Nephron (organoid): ENCODE data around the gene ZNF503.

Experiments used
- H3K27ac Mint-ChIP-seq, 3 experiments: 2 replicates each; pipeline ENCODE4 v1.8.0; 2020; ENCODE audit warnings: mixed read lengths in 3 of 3, mild to moderate bottlenecking in 2 of 3, moderate library complexity in 1 of 3
- H3K27me3 Mint-ChIP-seq: 2 replicates; pipeline ENCODE4 v1.8.0; 2021; ENCODE audit warnings: low read depth, mild to moderate bottlenecking, moderate library complexity, mixed read lengths
- H3K36me3 Mint-ChIP-seq: 2 replicates; pipeline ENCODE4 v1.8.0; 2020; ENCODE audit warnings: low read depth, mixed read lengths
- H3K4me1 Mint-ChIP-seq: 2 replicates; pipeline ENCODE4 v1.8.0; 2020; ENCODE audit warnings: mixed read lengths
- H3K4me3 Mint-ChIP-seq, 3 experiments: 2 replicates each; pipeline ENCODE4 v1.8.0; 2020; ENCODE audit warnings: mild to moderate bottlenecking in 3 of 3, mixed read lengths in 3 of 3, moderate library complexity in 2 of 3
- H3K9me3 Mint-ChIP-seq: 2 replicates; pipeline ENCODE4 v1.8.0; 2020; ENCODE audit warnings: mixed read lengths
- TF ChIP-seq, protein P1 (sequence below), 3 experiments: fragments of 200-600 bp; sonication (generic); IDR thresholded peaks; one replicate each; pipeline ENCODE4 v1.5.0; 2021; ENCODE audit warnings: antibody characterized with exemption in 3 of 3; ENCODE audit not compliant: unreplicated experiment in 3 of 3

Gene ZNF503

DNA sequence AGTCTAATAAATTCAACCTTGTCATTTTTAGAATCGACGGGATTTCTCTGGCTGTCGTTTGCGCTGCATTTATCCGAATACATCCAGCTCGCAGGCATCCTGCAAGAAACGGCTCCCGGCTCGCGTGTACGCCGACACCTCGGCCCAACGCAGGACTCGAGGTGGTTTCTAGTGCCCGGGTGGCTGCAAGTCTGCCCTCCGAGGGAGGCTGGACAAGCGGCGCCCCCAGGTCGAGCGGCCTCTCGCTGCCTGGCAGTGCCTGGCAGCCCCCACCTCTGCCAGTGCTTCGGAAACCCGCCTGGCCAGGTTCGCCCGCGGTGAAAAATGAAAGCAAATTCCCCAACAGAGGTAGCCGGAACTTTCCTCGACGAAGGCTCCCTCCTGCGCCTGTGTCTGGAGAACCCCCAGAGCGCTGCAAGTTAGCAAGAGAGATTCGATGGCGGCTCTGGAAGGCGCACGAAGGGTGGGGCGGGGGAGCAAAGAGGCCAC, 5.7 kb upstream of the ZNF503 start:
- no peaks in the 10 kb centered on the region for H3K36me3 Mint-ChIP-seq
- peak overlapping the region; percentile 90 to 96 (median 92) for H3K27ac Mint-ChIP-seq
- H3K9me3 Mint-ChIP-seq, result no peaks in the 10 kb centered on the region
- H3K4me1 Mint-ChIP-seq, result peaks cover 38% of the 10 kb centered on the region
- TF ChIP-seq, protein P1, sequence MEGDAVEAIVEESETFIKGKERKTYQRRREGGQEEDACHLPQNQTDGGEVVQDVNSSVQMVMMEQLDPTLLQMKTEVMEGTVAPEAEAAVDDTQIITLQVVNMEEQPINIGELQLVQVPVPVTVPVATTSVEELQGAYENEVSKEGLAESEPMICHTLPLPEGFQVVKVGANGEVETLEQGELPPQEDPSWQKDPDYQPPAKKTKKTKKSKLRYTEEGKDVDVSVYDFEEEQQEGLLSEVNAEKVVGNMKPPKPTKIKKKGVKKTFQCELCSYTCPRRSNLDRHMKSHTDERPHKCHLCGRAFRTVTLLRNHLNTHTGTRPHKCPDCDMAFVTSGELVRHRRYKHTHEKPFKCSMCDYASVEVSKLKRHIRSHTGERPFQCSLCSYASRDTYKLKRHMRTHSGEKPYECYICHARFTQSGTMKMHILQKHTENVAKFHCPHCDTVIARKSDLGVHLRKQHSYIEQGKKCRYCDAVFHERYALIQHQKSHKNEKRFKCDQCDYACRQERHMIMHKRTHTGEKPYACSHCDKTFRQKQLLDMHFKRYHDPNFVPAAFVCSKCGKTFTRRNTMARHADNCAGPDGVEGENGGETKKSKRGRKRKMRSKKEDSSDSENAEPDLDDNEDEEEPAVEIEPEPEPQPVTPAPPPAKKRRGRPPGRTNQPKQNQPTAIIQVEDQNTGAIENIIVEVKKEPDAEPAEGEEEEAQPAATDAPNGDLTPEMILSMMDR (IDR thresholded peaks at IDR 0.05; ENCODE audit: unreplicated experiment in 3 of 3), result no peak
- H3K27me3 Mint-ChIP-seq, result peaks cover 36% of the 10 kb centered on the region
- peak overlapping the region; percentile 83 to 87 (median 87) for H3K4me3 Mint-ChIP-seq

DNA sequence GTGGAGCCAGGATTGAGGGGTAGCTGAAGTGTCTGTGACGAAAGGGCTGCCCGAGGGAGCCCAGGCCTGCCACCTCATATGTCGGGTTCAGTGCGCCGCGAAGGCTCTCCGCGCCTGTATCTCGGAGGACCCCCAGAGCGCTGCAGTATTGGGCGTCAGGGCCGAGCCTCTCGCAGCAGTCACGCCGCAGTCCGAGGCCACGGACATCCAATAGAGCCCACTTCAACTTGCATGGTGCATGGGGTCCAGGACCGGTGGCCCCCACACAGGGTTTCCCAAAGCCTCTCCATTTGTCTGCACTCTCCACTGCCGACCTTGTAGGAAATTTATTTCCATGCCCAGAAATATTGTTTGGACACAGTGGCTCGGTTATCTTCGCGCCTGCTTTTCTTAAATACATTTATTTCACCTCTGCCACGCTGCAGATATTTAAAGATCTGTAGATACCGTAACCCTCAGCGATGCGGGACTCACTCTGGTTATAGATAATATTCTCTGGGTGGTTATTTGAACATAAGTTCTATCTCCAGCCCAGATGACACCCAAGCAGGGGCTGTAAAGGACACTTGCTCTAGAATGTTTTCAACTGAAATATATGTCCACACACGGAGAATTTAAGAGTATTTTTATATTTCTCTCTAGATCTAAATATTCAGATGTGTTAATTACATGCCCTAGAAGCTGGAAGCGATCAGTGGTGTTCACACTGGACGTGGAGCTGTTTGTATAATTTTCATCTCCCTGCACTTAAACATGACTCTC, 5.1 kb upstream of the ZNF503 start:
- H3K9me3 Mint-ChIP-seq, result no peaks in the 10 kb centered on the region
- TF ChIP-seq, protein P1 (IDR thresholded peaks at IDR 0.05; ENCODE audit: unreplicated experiment in 3 of 3), result no peak
- H3K4me3 Mint-ChIP-seq, result peak overlapping the region; percentile 83 to 87 (median 87)
- H3K27ac Mint-ChIP-seq, result peak overlapping the region; percentile 90 to 96 (median 92)
- H3K27me3 Mint-ChIP-seq, result peaks cover 36% of the 10 kb centered on the region
- H3K36me3 Mint-ChIP-seq, result no peaks in the 10 kb centered on the region
- H3K4me1 Mint-ChIP-seq, result peaks cover 38% of the 10 kb centered on the region

DNA sequence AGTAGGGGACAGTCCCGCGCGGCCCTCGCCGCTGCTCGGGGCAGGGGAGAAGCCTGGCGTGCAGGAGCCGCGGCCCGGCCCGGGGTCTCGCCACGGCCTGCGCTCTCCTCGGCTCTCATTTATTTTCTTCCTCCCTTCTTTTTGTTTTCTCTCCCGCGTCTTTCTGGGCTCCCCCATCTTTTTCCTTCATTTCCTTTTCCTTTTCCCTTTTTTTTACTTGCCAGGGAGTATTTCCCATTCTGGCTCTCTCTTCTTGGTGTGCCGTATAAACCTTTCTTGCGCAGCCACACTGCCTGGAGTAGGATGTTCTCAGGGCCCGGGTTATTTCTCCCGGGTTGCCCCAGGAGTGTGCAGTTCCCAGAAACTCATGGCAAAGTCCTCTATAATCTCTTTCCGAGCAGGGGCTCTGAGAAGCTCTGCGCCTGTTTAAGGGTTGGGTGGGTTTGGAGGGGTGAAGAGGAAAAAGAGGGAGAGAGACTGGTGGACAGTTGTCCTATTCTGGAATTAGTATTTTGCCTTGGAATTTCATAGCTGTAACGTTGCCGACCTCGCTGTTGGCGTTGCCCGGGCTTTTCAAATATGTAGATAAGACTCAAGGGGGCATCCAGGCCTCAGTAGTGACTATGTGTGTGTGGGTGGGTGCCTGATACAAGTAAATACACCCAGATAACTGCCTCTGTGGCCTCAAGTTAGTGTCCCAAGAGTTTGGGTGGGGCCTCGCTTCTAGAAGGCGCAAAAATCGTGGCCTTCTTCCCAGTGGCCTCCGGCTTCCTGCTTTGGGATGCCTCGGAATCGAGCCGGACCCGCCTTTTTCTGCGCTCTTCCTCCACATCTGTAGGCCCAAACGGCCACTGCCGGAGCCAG, 4.3 kb upstream of the ZNF503 start:
- Mint-ChIP-seq H3K4me3 (peak overlapping the region; percentile 83 to 87 (median 87)), H3K36me3 (no peaks in the 10 kb centered on the region), H3K27me3 (peaks cover 36% of the 10 kb centered on the region), H3K9me3 (no peaks in the 10 kb centered on the region), H3K27ac (peak overlapping the region; percentile 90 to 96 (median 92)), H3K4me1 (peaks cover 37% of the 10 kb centered on the region)
- TF ChIP-seq, protein P1 (IDR thresholded peaks at IDR 0.05; ENCODE audit: unreplicated experiment in 3 of 3), result no peak

DNA sequence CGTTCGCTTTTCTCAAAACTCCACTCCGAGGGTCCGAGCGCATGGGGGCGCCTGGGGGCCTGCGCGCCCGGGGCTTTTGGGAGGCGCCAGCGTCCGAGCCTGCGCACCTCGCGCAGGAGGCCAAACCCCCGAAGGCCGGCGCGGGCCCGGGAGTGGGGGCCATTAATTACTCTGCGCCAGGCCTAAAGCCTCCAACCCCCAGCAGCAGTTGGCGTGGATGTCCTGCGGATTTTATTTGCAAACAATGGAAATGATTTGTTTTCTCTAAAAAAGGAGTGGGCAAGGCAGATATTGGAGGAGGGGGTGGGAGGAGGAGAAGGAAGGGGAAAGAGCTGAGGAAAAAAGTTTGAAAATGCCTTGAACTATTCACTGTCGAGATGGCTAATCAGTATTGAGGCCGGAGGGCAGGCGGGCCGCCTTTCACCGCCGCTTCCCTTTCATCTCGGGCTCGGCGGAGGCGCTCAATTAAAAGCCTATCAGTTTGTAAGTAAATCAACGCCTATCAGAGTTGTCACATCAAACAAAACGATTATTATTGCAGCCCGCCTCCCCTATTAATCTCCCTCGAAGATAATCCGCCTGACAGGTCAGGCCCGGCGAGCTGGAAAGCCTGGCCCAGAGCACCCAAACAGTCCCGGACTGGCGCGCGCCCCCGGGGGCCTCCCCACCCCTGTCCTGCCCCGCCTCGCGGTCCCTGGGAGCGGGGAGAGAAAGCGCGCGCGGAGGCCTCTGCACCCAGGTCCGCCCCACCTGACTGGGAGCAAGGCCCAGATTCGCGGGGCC, 3.4 kb upstream of the ZNF503 start:
- Mint-ChIP-seq H3K4me1 (peaks cover 29% of the 10 kb centered on the region), H3K36me3 (peaks cover 6% of the 10 kb centered on the region), H3K27me3 (peaks cover 32% of the 10 kb centered on the region), H3K9me3 (no peaks in the 10 kb centered on the region), H3K27ac (peak overlapping the region; percentile 90 to 98 (median 96)), H3K4me3 (peak overlapping the region; percentile 87 to 94 (median 92))
- TF ChIP-seq, protein P1 (IDR thresholded peaks at IDR 0.05; ENCODE audit: unreplicated experiment in 3 of 3), result peak in 1 of 3 experiments; percentile 11

DNA sequence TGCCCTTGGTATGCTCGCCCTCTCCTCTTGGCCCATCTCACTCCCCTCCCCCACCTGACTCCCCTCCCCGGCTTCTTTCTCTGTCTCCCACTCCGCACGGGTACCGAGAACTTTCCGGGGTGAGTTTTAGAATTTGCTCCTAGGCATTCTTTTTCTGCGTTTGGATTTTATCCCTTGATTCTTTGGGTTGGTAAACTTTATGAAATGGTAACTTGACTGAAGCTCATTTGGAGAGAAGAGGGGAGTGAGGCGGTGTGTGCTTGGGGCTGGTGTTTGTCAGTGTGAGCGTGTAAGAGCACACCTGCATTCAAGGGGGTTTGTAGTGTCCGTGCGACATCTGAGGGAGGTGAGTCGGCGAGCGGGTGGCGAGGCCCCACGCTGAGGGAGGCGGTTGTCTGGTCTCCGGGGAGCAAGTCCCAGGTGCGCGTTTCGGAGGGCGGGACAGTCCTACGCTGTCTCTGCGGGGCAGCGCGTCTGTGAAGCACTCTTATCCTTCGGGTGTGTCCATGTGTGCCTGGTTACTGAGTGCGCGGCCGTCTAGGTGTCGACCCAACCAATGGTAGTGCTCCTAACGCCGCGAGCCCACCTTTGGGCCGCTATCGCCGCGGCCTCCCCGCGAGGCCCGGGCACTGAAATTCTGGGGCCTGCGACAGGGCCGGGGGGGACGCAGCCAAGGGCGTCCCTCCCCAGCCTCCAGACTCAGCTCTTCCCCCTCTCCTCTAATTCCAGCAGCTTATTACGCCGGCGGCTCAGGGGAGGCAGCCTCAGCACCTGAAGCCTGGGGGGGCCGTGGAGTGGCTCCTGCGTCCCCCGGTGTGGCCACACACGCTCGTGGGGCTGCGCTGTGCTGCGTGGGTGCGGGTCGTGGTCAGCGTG, 2.6 kb upstream of the ZNF503 start:
- Mint-ChIP-seq H3K27ac (peak overlapping the region; percentile 90 to 96 (median 92)), H3K36me3 (peaks cover 7% of the 10 kb centered on the region), H3K4me3 (peak overlapping the region; percentile 87 to 94 (median 92)), H3K9me3 (no peaks in the 10 kb centered on the region), H3K27me3 (peaks cover 32% of the 10 kb centered on the region), H3K4me1 (peaks cover 26% of the 10 kb centered on the region)
- TF ChIP-seq, protein P1 (IDR thresholded peaks at IDR 0.05; ENCODE audit: unreplicated experiment in 3 of 3), result peak in 1 of 3 experiments; percentile 11
